Liver (tissue), 3 donors: Measurements from ENCODE around the gene PATJ.

Source experiments
- ATF3 ChIP-seq: IDR thresholded peaks from 2 replicates; pipeline ENCODE4 v1.6.1; 2016; ENCODE audit warnings: antibody characterized with exemption
- CTCF ChIP-seq: fragments of 150-350 bp; IDR thresholded peaks from 2 replicates; pipeline ENCODE4 v1.5.1; 2017; ENCODE audit warnings: improper control_type of control experiment, low read depth, low read length; ENCODE audit not compliant: missing input control
- EGR1 ChIP-seq, 2 donors: IDR thresholded peaks; 2 replicates each; pipeline ENCODE4 v1.6.1; 2016 to 2018; ENCODE audit warnings: antibody characterized with exemption in 2 of 2, low read depth in 2 of 2
- FOXA1 ChIP-seq: IDR thresholded peaks from 2 replicates; pipeline ENCODE4 v1.6.1; 2016; ENCODE audit warnings: antibody characterized with exemption
- GABPA ChIP-seq, 2 donors: IDR thresholded peaks in 1 of 2; conservative IDR thresholded peaks in 1 of 2; 2 replicates each; pipeline ENCODE4 v1.6.1; 2016; ENCODE audit warnings: antibody characterized with exemption in 2 of 2, mild to moderate bottlenecking in 1 of 2, moderate library complexity in 1 of 2
- HNF4G ChIP-seq: IDR thresholded peaks from 2 replicates; pipeline ENCODE4 v1.6.1; 2016; ENCODE audit warnings: antibody characterized with exemption
- JUND ChIP-seq, 2 donors: IDR thresholded peaks; 2 replicates each; pipeline ENCODE4 v1.6.1; 2016; ENCODE audit warnings: antibody characterized with exemption in 2 of 2
- MAX ChIP-seq: IDR thresholded peaks from 2 replicates; pipeline ENCODE4 v1.6.1; 2016; ENCODE audit warnings: antibody characterized with exemption
- REST ChIP-seq: IDR thresholded peaks from 2 replicates; pipeline ENCODE4 v1.6.1; 2016; ENCODE audit warnings: antibody characterized with exemption, mild to moderate bottlenecking
- RXRA ChIP-seq, 2 donors: IDR thresholded peaks; 2 replicates each; pipeline ENCODE4 v1.6.1; 2017 to 2018; ENCODE audit warnings: antibody characterized with exemption in 2 of 2, mild to moderate bottlenecking in 1 of 2
- SP1 ChIP-seq: IDR thresholded peaks from 2 replicates; pipeline ENCODE4 v1.6.1; 2018; ENCODE audit warnings: antibody characterized with exemption, mild to moderate bottlenecking
- TAF1 ChIP-seq: conservative IDR thresholded peaks from 2 replicates; pipeline ENCODE4 v1.6.1; 2016; ENCODE audit warnings: antibody characterized with exemption, mild to moderate bottlenecking
- YY1 ChIP-seq: IDR thresholded peaks from 2 replicates; pipeline ENCODE4 v1.6.1; 2016; ENCODE audit warnings: antibody characterized with exemption, mild to moderate bottlenecking
- ZBTB33 ChIP-seq: IDR thresholded peaks from 2 replicates; pipeline ENCODE4 v1.6.1; 2016; ENCODE audit warnings: antibody characterized with exemption
- donor health status: healthy.
- donor health status: healthy.

- TF ChIP-seq CTCF (no peak), EGR1 (IDR thresholded peaks at IDR 0.05; ENCODE audit: low read depth in 2 of 2) (no peak), YY1 (no peak), TAF1 (no peak), SP1 (no peak), ZBTB33 (no peak), REST (no peak), RXRA (IDR thresholded peaks at IDR 0.05) (no peak), ATF3 (no peak), FOXA1 (no peak), JUND (IDR thresholded peaks at IDR 0.05) (no peak), HNF4G (no peak), GABPA (IDR thresholded peaks at IDR 0.05 in 1 of 2, conservative IDR thresholded peaks at IDR 0.05 in 1 of 2) (no peak), MAX (no peak)
Observed at GRCh38 chr1:61812916-61813315, 70.6 kb downstream of the PATJ start.
